Stimulated activated naive CD8-positive, alpha-beta T cell treated with anti-CD3 and anti-CD28 coated beads, Interleukin-15, amount 100 ng/mL, for 72 hours (primary cell): Measurements from ENCODE around the gene INO80D.
"Not testable (repeated sequence)": the region's sequence is repeated elsewhere in the genome, so short reads cannot be mapped to it uniquely, and the experiment has no call there.

ENCODE experiments used
- ATAC-seq: fragments of 150-1000 bp; cut with Tn5 transposase; 2 replicates; pipeline ENCODE4 v1.10.0; 2021; ENCODE audit warnings: mild to moderate bottlenecking, moderate library complexity
- DNase-seq, 2 donors: peaks; one replicate each; pipeline ENCODE4 v3.0.0; 2021 to 2022
- H3K27ac Mint-ChIP-seq, 2 donors: one replicate each; pipeline ENCODE4 v1.8.0; 2022; ENCODE audit warnings: mild to moderate bottlenecking in 2 of 2, mixed read lengths in 2 of 2, moderate library complexity in 2 of 2
- H3K27me3 Mint-ChIP-seq: one replicate; pipeline ENCODE4 v1.8.0; 2022; ENCODE audit warnings: mixed read lengths
- H3K4me1 Mint-ChIP-seq: one replicate; pipeline ENCODE4 v1.8.0; 2022; ENCODE audit warnings: mild to moderate bottlenecking, mixed read lengths
- H3K4me3 Mint-ChIP-seq, 2 donors: one replicate each; pipeline ENCODE4 v1.8.0; 2022; ENCODE audit warnings: mild to moderate bottlenecking in 2 of 2, mixed read lengths in 2 of 2, moderate library complexity in 1 of 2
- H3K9me3 Mint-ChIP-seq, 2 donors: one replicate each; pipeline ENCODE4 v1.8.0; 2022; ENCODE audit warnings: mixed read lengths in 2 of 2

The INO80D gene

GRCh38 chr2:206063635-206064034 lies 22.3 kb downstream of the INO80D start:
- H3K27ac Mint-ChIP-seq = no peak overlapping the region
- H3K4me3 Mint-ChIP-seq = no peak overlapping the region
- H3K27me3 Mint-ChIP-seq = no peaks in the 10 kb centered on the region
- no peaks in the 10 kb centered on the region for H3K9me3 Mint-ChIP-seq
- H3K4me1 Mint-ChIP-seq = peaks cover 30% of the 10 kb centered on the region
- ATAC-seq (no peak), DNase-seq (no peak)

- DNase-seq (no peak), ATAC-seq (no peak)
- Mint-ChIP-seq H3K9me3 (no peaks in the 10 kb centered on the region), H3K4me3 (no peak overlapping the region), H3K27ac (peak overlapping the region in 1 of 2 donors; percentile 33), H3K27me3 (no peaks in the 10 kb centered on the region), H3K4me1 (peaks cover 30% of the 10 kb centered on the region)
These were observed 23.2 kb downstream of the INO80D start for GRCh38 chr2:206062724-206063123.

- peaks cover 8% of the 10 kb centered on the region for H3K4me1 Mint-ChIP-seq
- DNase-seq (no peak), ATAC-seq (no peak)
- H3K4me3 Mint-ChIP-seq = no peak overlapping the region
- H3K27ac Mint-ChIP-seq = peak overlapping the region; percentile 21 to 77
- no peaks in the 10 kb centered on the region for H3K9me3 Mint-ChIP-seq
- no peaks in the 10 kb centered on the region for H3K27me3 Mint-ChIP-seq
These were observed 29.7 kb downstream of the INO80D start for GRCh38 chr2:206056286-206056685.

- DNase-seq (no peak), ATAC-seq (no peak)
- H3K27ac Mint-ChIP-seq = no peak overlapping the region
- H3K9me3 Mint-ChIP-seq = no peaks in the 10 kb centered on the region
- peaks cover 8% of the 10 kb centered on the region for H3K4me1 Mint-ChIP-seq
- no peaks in the 10 kb centered on the region for H3K27me3 Mint-ChIP-seq
- H3K4me3 Mint-ChIP-seq = no peak overlapping the region
These were observed 31.0 kb downstream of the INO80D start for GRCh38 chr2:206054952-206055351.

- Mint-ChIP-seq H3K27ac (no peak overlapping the region), H3K4me1 (peaks cover 8% of the 10 kb centered on the region)
- ATAC-seq = no peak
These were observed 34.1 kb downstream of the INO80D start for GRCh38 chr2:206051912-206052311.

GRCh38 chr2:206049392-206049791 lies 36.6 kb downstream of the INO80D start:
- H3K4me1 Mint-ChIP-seq = no peaks in the 10 kb centered on the region
- no peak overlapping the region for H3K27ac Mint-ChIP-seq
- ATAC-seq = no peak
- no peak overlapping the region for H3K4me3 Mint-ChIP-seq
- DNase-seq = no peak
- H3K27me3 Mint-ChIP-seq = no peaks in the 10 kb centered on the region
- no peaks in the 10 kb centered on the region for H3K9me3 Mint-ChIP-seq

More at GRCh38 chr2:206051912-206052311, 34.1 kb downstream of the INO80D start:
- Mint-ChIP-seq H3K9me3 (no peaks in the 10 kb centered on the region), H3K4me3 (no peak overlapping the region), H3K27me3 (no peaks in the 10 kb centered on the region)
- no peak for DNase-seq

- Mint-ChIP-seq H3K4me3 (no peak overlapping the region), H3K4me1 (no peaks in the 10 kb centered on the region), H3K27me3 (no peaks in the 10 kb centered on the region), H3K9me3 (no peaks in the 10 kb centered on the region), H3K27ac (no peak overlapping the region)
- ATAC-seq (no peak), DNase-seq (no peak)
These were observed 40.7 kb downstream of the INO80D start for GRCh38 chr2:206045251-206045650.

- no peak overlapping the region for H3K4me3 Mint-ChIP-seq
- peaks cover 0 to 5% of the 10 kb centered on the region in 2 donors for H3K9me3 Mint-ChIP-seq
- ATAC-seq (no peak), DNase-seq (no peak)
- peaks cover 4% of the 10 kb centered on the region for H3K4me1 Mint-ChIP-seq
- no peak overlapping the region for H3K27ac Mint-ChIP-seq
- no peaks in the 10 kb centered on the region for H3K27me3 Mint-ChIP-seq
These were observed 45.4 kb downstream of the INO80D start for GRCh38 chr2:206040525-206040924.

GRCh38 chr2:206035393-206035792 lies 50.6 kb downstream of the INO80D start:
- not testable (repeated sequence) for H3K27me3 Mint-ChIP-seq, DNase-seq, H3K4me3 Mint-ChIP-seq, ATAC-seq, H3K27ac Mint-ChIP-seq
- Mint-ChIP-seq H3K4me1 (peaks cover 52% of the 10 kb centered on the region), H3K9me3 (peaks cover 20 to 46% of the 10 kb centered on the region in 2 donors)

- H3K27me3 Mint-ChIP-seq, DNase-seq, ATAC-seq: not testable (repeated sequence)
- peak overlapping the region in 1 of 2 donors; percentile 63 for H3K27ac Mint-ChIP-seq
- peak overlapping the region; percentile 17 to 46 for H3K4me3 Mint-ChIP-seq
- H3K9me3 Mint-ChIP-seq = peaks cover 20 to 46% of the 10 kb centered on the region in 2 donors
- peaks cover 60% of the 10 kb centered on the region for H3K4me1 Mint-ChIP-seq
These were observed 52.5 kb downstream of the INO80D start for GRCh38 chr2:206033452-206033851.

- peak; percentile 29 for ATAC-seq
- DNase-seq = peak in 1 of 2 donors; percentile 14
- Mint-ChIP-seq H3K9me3 (peaks cover 20 to 46% of the 10 kb centered on the region in 2 donors), H3K4me1 (peaks cover 60% of the 10 kb centered on the region), H3K27me3 (no peaks in the 10 kb centered on the region), H3K27ac (peak overlapping the region; percentile 57 to 61), H3K4me3 (peak overlapping the region; percentile 64 to 66)
These were observed 53.9 kb downstream of the INO80D start for GRCh38 chr2:206031950-206032567.

GRCh38 chr2:206031162-206031784 lies 54.7 kb downstream of the INO80D start:
- Mint-ChIP-seq H3K4me3 (peak overlapping the region; percentile 64 to 66), H3K4me1 (peaks cover 60% of the 10 kb centered on the region), H3K27me3 (no peaks in the 10 kb centered on the region), H3K9me3 (peaks cover 20 to 46% of the 10 kb centered on the region in 2 donors), H3K27ac (peak overlapping the region in 1 of 2 donors; percentile 86)
- DNase-seq (no peak), ATAC-seq (peak; percentile 95)

- Mint-ChIP-seq H3K27ac (no peak overlapping the region), H3K4me1 (peaks cover 36% of the 10 kb centered on the region), H3K4me3 (no peak overlapping the region), H3K27me3 (no peaks in the 10 kb centered on the region), H3K9me3 (peaks cover 9 to 19% of the 10 kb centered on the region in 2 donors)
- no peak for DNase-seq
- no peak for ATAC-seq
These were observed 57.9 kb downstream of the INO80D start for GRCh38 chr2:206028101-206028500.

- Mint-ChIP-seq H3K9me3 (no peaks in the 10 kb centered on the region), H3K27ac (no peak overlapping the region), H3K4me3 (no peak overlapping the region), H3K4me1 (no peaks in the 10 kb centered on the region), H3K27me3 (no peaks in the 10 kb centered on the region)
- no peak for DNase-seq
- no peak for ATAC-seq
These were observed 62.8 kb downstream of the INO80D start for GRCh38 chr2:206023183-206023582.

GRCh38 chr2:206020171-206020570 lies 65.8 kb downstream of the INO80D start:
- Mint-ChIP-seq H3K9me3 (peaks cover 10 to 13% of the 10 kb centered on the region in 2 donors), H3K27me3 (no peaks in the 10 kb centered on the region), H3K4me1 (no peaks in the 10 kb centered on the region), H3K4me3 (no peak overlapping the region), H3K27ac (no peak overlapping the region)
- DNase-seq (no peak), ATAC-seq (no peak)

GRCh38 chr2:206015746-206016145 lies 70.2 kb downstream of the INO80D start:
- H3K27me3 Mint-ChIP-seq, ATAC-seq, H3K4me1 Mint-ChIP-seq, H3K4me3 Mint-ChIP-seq, DNase-seq, H3K27ac Mint-ChIP-seq: not testable (repeated sequence)
- H3K9me3 Mint-ChIP-seq = peaks cover 10 to 13% of the 10 kb centered on the region in 2 donors
